ENCODE data around the gene DCLK2. TPM values are rescaled to one million over a fixed set of nuclear protein-coding genes. Genes with fewer than 3 reads are reported as not detected.

Gene DCLK2
- total RNA-seq, 2 experiments from 2014 or later = not detected

- H3K4me3 Mint-ChIP-seq = no peak overlapping the region
- H3K27ac ChIP-seq (ENCODE audit: low read depth in 1 of 2, low read length in 2 of 2) = no peak overlapping the region
- no peaks in the 10 kb centered on the region for H3K36me3 ChIP-seq (ENCODE audit: insufficient read depth, low read length)
- no peaks in the 10 kb centered on the region for H3K4me1 Mint-ChIP-seq (ENCODE audit: low read depth)
- H3K27ac Mint-ChIP-seq = no peak overlapping the region
- ATAC-seq (ENCODE audit: poor library complexity) (no peak), DNase-seq (no peak)
- H3K9me3 ChIP-seq (ENCODE audit: control insufficient read depth in 1 of 2, insufficient read depth in 1 of 2, low read length in 2 of 2) = no peaks in the 10 kb centered on the region
- no peaks in the 10 kb centered on the region for H3K36me3 Mint-ChIP-seq (ENCODE audit: low read depth)
- intact Hi-C loops (cut with DNase I, micrococcal nuclease) = no loop called here
- no peaks in the 10 kb centered on the region for H3K9me3 Mint-ChIP-seq
- H3K27me3 Mint-ChIP-seq = peaks cover 10% of the 10 kb centered on the region
- ChIA-PET POLR2A (interaction anchor here (0.6 kb wide), 1 partner anchor 10 kb away, joined by 3 read pairs; no protein-coding TSS in a partner anchor), CTCF (no interaction called here)
- H3K4me1 ChIP-seq (ENCODE audit: insufficient read depth, low read length) = no peaks in the 10 kb centered on the region
- no peaks in the 10 kb centered on the region for H3K27me3 ChIP-seq (ENCODE audit: control insufficient read depth in 1 of 2, insufficient read depth in 2 of 2, low read length in 2 of 2)
- no peak for TF ChIP-seq CTCF (IDR thresholded peaks at IDR 0.05)
- H3K4me3 ChIP-seq (ENCODE audit: low read length) = no peak overlapping the region
These were observed 57.0 kb downstream of the DCLK2 start for GRCh38 chr4:150135134-150135772.

- H3K27me3 ChIP-seq (ENCODE audit: control insufficient read depth in 1 of 2, insufficient read depth in 2 of 2, low read length in 2 of 2) = no peaks in the 10 kb centered on the region
- ChIA-PET CTCF (no interaction called here), POLR2A (interaction anchor here (0.6 kb wide), 1 partner anchor 10 kb away, joined by 3 read pairs; no protein-coding TSS in a partner anchor)
- H3K4me3 ChIP-seq (ENCODE audit: low read length) = no peak overlapping the region
- intact Hi-C loops (cut with DNase I, micrococcal nuclease) = no loop called here
- H3K27me3 Mint-ChIP-seq = peaks cover 6% of the 10 kb centered on the region
- H3K4me1 Mint-ChIP-seq (ENCODE audit: low read depth) = no peaks in the 10 kb centered on the region
- H3K27ac ChIP-seq (ENCODE audit: low read depth in 1 of 2, low read length in 2 of 2) = no peak overlapping the region
- no peak overlapping the region for H3K4me3 Mint-ChIP-seq
- H3K4me1 ChIP-seq (ENCODE audit: insufficient read depth, low read length) = no peaks in the 10 kb centered on the region
- no peaks in the 10 kb centered on the region for H3K36me3 ChIP-seq (ENCODE audit: insufficient read depth, low read length)
- no peaks in the 10 kb centered on the region for H3K36me3 Mint-ChIP-seq (ENCODE audit: low read depth)
- no peak for DNase-seq
- no peak for ATAC-seq (ENCODE audit: poor library complexity)
- no peaks in the 10 kb centered on the region for H3K9me3 Mint-ChIP-seq
- no peak for TF ChIP-seq CTCF (IDR thresholded peaks at IDR 0.05)
- no peak overlapping the region for H3K27ac Mint-ChIP-seq
- no peaks in the 10 kb centered on the region for H3K9me3 ChIP-seq (ENCODE audit: control insufficient read depth in 1 of 2, insufficient read depth in 1 of 2, low read length in 2 of 2)
These were observed 57.8 kb downstream of the DCLK2 start for GRCh38 chr4:150136036-150136435.

- no peaks in the 10 kb centered on the region for H3K36me3 ChIP-seq (ENCODE audit: insufficient read depth, low read length)
- no peaks in the 10 kb centered on the region for H3K27me3 ChIP-seq (ENCODE audit: control insufficient read depth in 1 of 2, insufficient read depth in 2 of 2, low read length in 2 of 2)
- DNase-seq (no peak), ATAC-seq (ENCODE audit: poor library complexity) (no peak)
- H3K4me3 ChIP-seq (ENCODE audit: low read length) = no peak overlapping the region
- H3K27ac Mint-ChIP-seq = no peak overlapping the region
- no peaks in the 10 kb centered on the region for H3K36me3 Mint-ChIP-seq (ENCODE audit: low read depth)
- H3K4me1 ChIP-seq (ENCODE audit: insufficient read depth, low read length) = no peaks in the 10 kb centered on the region
- no peak overlapping the region for H3K4me3 Mint-ChIP-seq
- H3K27ac ChIP-seq (ENCODE audit: low read depth in 1 of 2, low read length in 2 of 2) = no peak overlapping the region
- CTCF ChIA-PET = no interaction called here
- H3K9me3 ChIP-seq (ENCODE audit: control insufficient read depth in 1 of 2, insufficient read depth in 1 of 2, low read length in 2 of 2) = no peaks in the 10 kb centered on the region
- H3K27me3 Mint-ChIP-seq = peaks cover 6% of the 10 kb centered on the region
- no peaks in the 10 kb centered on the region for H3K9me3 Mint-ChIP-seq
- intact Hi-C loops (cut with DNase I, micrococcal nuclease) = no loop called here
- TF ChIP-seq CTCF (IDR thresholded peaks at IDR 0.05) = no peak
- POLR2A ChIA-PET = interaction anchor here (0.6 kb wide), 1 partner anchor 37 kb away, joined by 3 read pairs; no protein-coding TSS in a partner anchor
- H3K4me1 Mint-ChIP-seq (ENCODE audit: low read depth) = no peaks in the 10 kb centered on the region
These were observed 58.2 kb downstream of the DCLK2 start for GRCh38 chr4:150136481-150136880.

Measured in CD4-positive, alpha-beta T cell (primary cell).